Heart right ventricle (tissue), 16 donors: Measurements from ENCODE around the gene CNIH2. TPM values are rescaled to one million over a fixed set of nuclear protein-coding genes. Genes with fewer than 3 reads are reported as not detected.

ENCODE experiments used
- ATAC-seq, 8 donors: fragments of 200-7000 bp; cut with Tn5 transposase; one replicate each; pipeline ENCODE4 v1.9.1; 2020; ENCODE audit warnings: mild to moderate bottlenecking in 8 of 8, moderate library complexity in 8 of 8, moderate number of reproducible peaks in 1 of 8
- DNase-seq, 2 donors: peaks; one replicate each; pipeline ENCODE4 v3.0.0-alpha.2; 2020
- H3K27ac ChIP-seq, 10 donors: fragments of 200-600 bp; sonication (generic) in 2 of 10; one replicate each; pipeline versions ENCODE4 v1.5.0 to v1.8.0; 2020 to 2022; ENCODE audit warnings: mild to moderate bottlenecking in 3 of 10
- H3K27me3 ChIP-seq, 7 donors: fragments of 200-600 bp; one replicate each; pipeline ENCODE4 v1.8.0; 2021 to 2022; ENCODE audit warnings: mild to moderate bottlenecking in 2 of 7
- H3K36me3 ChIP-seq, 9 donors: fragments of 200-600 bp; sonication (generic) in 1 of 9; one replicate each; pipeline versions ENCODE4 v1.5.0 to v1.8.0; 2020 to 2022; ENCODE audit warnings: mild to moderate bottlenecking in 2 of 9
- H3K4me1 ChIP-seq, 9 donors: fragments of 200-600 bp; sonication (generic) in 1 of 9; one replicate each; pipeline versions ENCODE4 v1.5.0 to v1.8.0; 2020 to 2022; ENCODE audit warnings: mild to moderate bottlenecking in 4 of 9
- H3K4me3 ChIP-seq, 10 donors: fragments of 200-600 bp; sonication (generic) in 2 of 10; one replicate each; pipeline versions ENCODE4 v1.5.0 to v1.8.0; 2020 to 2022; ENCODE audit warnings: mild to moderate bottlenecking in 7 of 10, moderate library complexity in 2 of 10
- H3K9me3 ChIP-seq, 11 donors: fragments of 200-600 bp in 10 of 11; sonication (generic) in 2 of 11; one replicate each; pipeline versions ENCODE4 v1.5.0 to v1.8.0; 2013 to 2022; ENCODE audit warnings: mild to moderate bottlenecking in 2 of 11, control low read depth in 1 of 11, moderate library complexity in 1 of 11
- CTCF ChIP-seq, 9 donors: fragments of 200-600 bp; sonication (generic) in 2 of 9; IDR thresholded peaks; one replicate each; pipeline versions ENCODE4 v1.5.0 to v1.8.0; 2021 to 2022; ENCODE audit warnings: antibody characterized with exemption in 9 of 9, mild to moderate bottlenecking in 5 of 9, moderate library complexity in 1 of 9
- WGBS, 2 donors: extraction: QIAGEN DNeasy Blood & Tissue Kit; methylation state at CpG; one replicate each; pipeline ENCODE4 v1.1.7; 2013; ENCODE audit warnings: inconsistent platforms in 1 of 2; 5-methylcytosine and 5-hydroxymethylcytosine counted together
- intact Hi-C, 10 donors: fragments of 100-400 bp; cut with DNase I; formaldehyde crosslinking; loops; one replicate each; pipeline versions ENCODE4 v1.11.1 to v1.14.2; 2022
- polyA plus RNA-seq, 2 donors: library from polyadenylated mRNA; stranded (reverse); fragments of 200-250 nt; gene quantifications; one replicate each; pipeline ENCODE4 v1.2.3, GENCODE V29; 2013
- total RNA-seq, 10 donors: library from RNA; stranded (reverse); fragmentation: NEBNext Ultra II Directional in 3 of 10; extraction: Animal tissue kit (Norgen Biotek cat#: 25700) in 3 of 10; gene quantifications; one replicate each; pipeline versions ENCODE4 v1.2.1 to v1.2.4, GENCODE V29; 2021 to 2023
- donor health status: Arrhythmogenic right ventricular cardiomyopathy.
- donor health status: ischemic (EF 13 %, LVEDD 7.1; RV severe dilation, severe dysfunction).
- donor health status: healthy with polysubstance abuse.
- donor health status: DM: no; HTN: yes; CAD: no.
- donor health status: DM: no; HTN: no; CAD: no.
- donor health status: ischemic (EF 25% LVEDD 6.9; RV normal size, moderate dysfunction).
- donor health status: ischemic (EF 25% LVEDD 5.7; RV mildly dilated, moderate dysfunction).
- donor health status: healthy.
- donor health status: DM: yes; HTN: yes; CAD: no.
- donor health status: Ischemic cardiomyopathy.
- donor health status: ischemic (EF 35%, LVEDD 5.7; RV mildly dilated, moderate dysfunction).
- donor health status: nonischemic (EF 11% LVEDD 7.7; RV severe dilation, severe dysfunction).
- donor health status: DM: yes; HTN: yes; CAD: no.
- donor health status: PGD.
- donor health status: ischemic (EF 29% LVEDD 5.4; RV normal size, mild dysfunction).
- donor health status: nonischemic (EF 23%, LVEDD 6.1; RV moderate dilation, normal function).

Gene CNIH2
- total and polyA plus RNA-seq, 12 donors: 0.06 to 0.57 (median 0.45) TPM; not detected in 7

DNA sequence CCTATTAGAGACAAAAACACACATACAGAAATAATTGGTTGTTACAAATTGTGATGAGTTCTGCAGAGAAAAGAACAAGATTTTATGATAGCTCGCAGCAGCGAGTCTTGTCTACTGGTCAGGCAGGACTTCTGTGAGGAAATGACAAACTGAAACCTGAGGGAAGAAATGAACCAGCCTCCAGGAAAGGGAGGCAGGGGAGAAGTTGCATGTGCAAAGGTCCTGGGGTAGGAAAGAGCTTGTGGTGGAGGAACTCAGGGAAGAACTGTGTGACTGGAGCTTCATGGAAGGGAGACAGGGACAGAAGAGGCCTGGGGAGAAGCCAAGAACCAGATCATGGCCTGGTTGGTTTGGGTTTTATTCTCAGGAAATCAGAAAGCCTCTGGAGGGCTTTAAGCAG is 18.8 kb upstream of the CNIH2 start:
- peaks cover 0 to 17% (median 0%) of the 10 kb centered on the region in 7 donors for H3K27me3 ChIP-seq
- peaks cover 0 to 19% (median 13%) of the 10 kb centered on the region in 9 donors for H3K4me1 ChIP-seq
- intact Hi-C loops: loop anchor here in 4 of 10 donors (1.0 to 2.0 kb wide), 3 partner anchors 36 to 76 kb away; no protein-coding TSS in a partner anchor
- WGBS, 2 donors: 97 to 99% methylated on average over 2 of the region's 2 CpGs
- no peak overlapping the region for H3K27ac ChIP-seq
- no peaks in the 10 kb centered on the region for H3K9me3 ChIP-seq
- DNase-seq (no peak), ATAC-seq (no peak)
- peaks cover 0 to 51% (median 4%) of the 10 kb centered on the region in 9 donors for H3K36me3 ChIP-seq
- no peak overlapping the region for H3K4me3 ChIP-seq
- no peak for TF ChIP-seq CTCF (IDR thresholded peaks at IDR 0.05)

DNA sequence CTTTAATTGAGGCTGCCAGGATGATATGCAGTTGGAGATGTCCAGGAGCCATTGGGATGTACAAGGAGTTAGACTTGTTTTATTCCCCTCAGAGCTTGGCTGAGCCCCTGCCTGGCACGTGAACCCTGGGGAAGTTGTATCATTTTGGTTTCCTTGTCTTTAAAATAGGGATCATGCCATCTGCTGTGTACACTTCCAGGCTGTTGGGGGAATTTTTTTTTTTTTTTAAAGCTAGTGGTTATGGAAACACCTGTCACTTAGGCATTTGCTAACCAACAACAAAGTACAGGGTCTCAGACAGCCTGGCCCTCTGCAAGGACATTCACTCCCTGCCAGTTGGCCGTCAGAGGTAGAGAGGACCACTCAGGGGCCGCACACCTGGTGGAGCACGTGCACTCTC is 18.0 kb upstream of the CNIH2 start:
- H3K9me3 ChIP-seq: no peaks in the 10 kb centered on the region
- 92 to 96% methylated on average over 4 of the region's 4 CpGs for WGBS, 2 donors
- intact Hi-C loops: loop anchor here in 4 of 10 donors (1.0 to 2.0 kb wide), 3 partner anchors 37 to 77 kb away; no protein-coding TSS in a partner anchor

DNA sequence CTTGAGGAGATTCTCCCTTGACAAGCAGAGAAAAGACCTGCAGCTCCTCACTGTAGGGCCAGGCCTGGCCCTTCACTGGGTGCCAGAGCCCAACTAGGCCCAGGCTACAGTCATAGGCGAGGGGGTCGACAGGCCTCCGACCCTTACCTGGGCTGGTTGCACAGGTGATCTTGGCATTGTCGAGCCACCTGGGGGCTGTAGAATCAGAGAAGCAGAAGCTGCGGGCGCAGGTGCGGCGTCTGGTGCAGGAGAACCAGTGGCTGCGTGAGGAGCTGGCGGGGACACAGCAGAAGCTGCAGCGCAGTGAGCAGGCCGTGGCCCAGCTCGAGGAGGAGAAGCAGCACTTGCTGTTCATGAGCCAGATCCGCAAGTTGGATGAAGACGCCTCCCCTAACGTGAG is 16.4 kb upstream of the CNIH2 start:
- TF ChIP-seq CTCF (IDR thresholded peaks at IDR 0.05): no peak
- Histone ChIP-seq H3K4me3 (no peak overlapping the region), H3K4me1 (peaks cover 0 to 20% (median 13%) of the 10 kb centered on the region in 9 donors), H3K9me3 (no peaks in the 10 kb centered on the region), H3K27ac (no peak overlapping the region), H3K36me3 (peaks cover 0 to 74% (median 4%) of the 10 kb centered on the region in 9 donors), H3K27me3 (peaks cover 0 to 9% (median 0%) of the 10 kb centered on the region in 7 donors)
- 92 to 94% methylated on average over 16 of the region's 16 CpGs for WGBS, 2 donors
- DNase-seq (no peak), ATAC-seq (no peak)
- intact Hi-C loops: no loop called here

More for the DNA sequence above, 18.0 kb upstream of the CNIH2 start:
- no peak for ATAC-seq
- DNase-seq: no peak
- H3K27me3 ChIP-seq: peaks cover 0 to 17% (median 0%) of the 10 kb centered on the region in 7 donors
- no peak overlapping the region for H3K27ac ChIP-seq
- no peak for TF ChIP-seq CTCF (IDR thresholded peaks at IDR 0.05)
- H3K4me3 ChIP-seq: no peak overlapping the region
- H3K4me1 ChIP-seq: peaks cover 0 to 19% (median 13%) of the 10 kb centered on the region in 9 donors
- peaks cover 0 to 58% (median 4%) of the 10 kb centered on the region in 9 donors for H3K36me3 ChIP-seq

GRCh38 chr11:66262191-66262590 is 15.8 kb upstream of the CNIH2 start:
- WGBS, 2 donors: 88 to 93% methylated on average over 5 of the region's 5 CpGs
- no peak for TF ChIP-seq CTCF (IDR thresholded peaks at IDR 0.05)
- no peak for DNase-seq
- H3K4me1 ChIP-seq: peaks cover 3 to 20% (median 14%) of the 10 kb centered on the region in 9 donors
- H3K36me3 ChIP-seq: peaks cover 0 to 75% (median 4%) of the 10 kb centered on the region in 9 donors
- intact Hi-C loops: no loop called here
- no peaks in the 10 kb centered on the region for H3K9me3 ChIP-seq
- peaks cover 0 to 5% (median 0%) of the 10 kb centered on the region in 7 donors for H3K27me3 ChIP-seq
- no peak overlapping the region for H3K27ac ChIP-seq
- no peak for ATAC-seq
- no peak overlapping the region for H3K4me3 ChIP-seq
